Liver (tissue), 9 donors: ENCODE measurements around the gene PTH1R. TPM values are rescaled to one million over a fixed set of nuclear protein-coding genes. Genes with fewer than 3 reads are reported as not detected.

Experiments
- DNase-seq: peaks from one replicate; pipeline ENCODE4 v3.0.0-alpha.2; 2017; ENCODE audit warnings: low spot score
- H3K27ac ChIP-seq, 2 donors: one replicate each; pipeline ENCODE4 v1.7.0; 2013; ENCODE audit warnings: inconsistent platforms in 2 of 2, low read length in 2 of 2, control low read depth in 1 of 2, low read depth in 1 of 2, mild to moderate bottlenecking in 1 of 2
- H3K27me3 ChIP-seq, 4 donors: one replicate each; pipeline versions ENCODE4 v1.6.1 to v1.7.0; 2013; ENCODE audit warnings: low read length in 3 of 4, inconsistent platforms in 1 of 4, mild to moderate bottlenecking in 1 of 4, moderate library complexity in 1 of 4; ENCODE audit not compliant: control insufficient read depth in 4 of 4, insufficient read depth in 4 of 4
- H3K36me3 ChIP-seq, 4 donors: one replicate each; pipeline versions ENCODE4 v1.6.1 to v1.7.0; 2013; ENCODE audit warnings: low read length in 3 of 4, mild to moderate bottlenecking in 3 of 4, low read depth in 1 of 4, moderate library complexity in 1 of 4; ENCODE audit not compliant: control insufficient read depth in 4 of 4, insufficient read depth in 3 of 4
- H3K4me1 ChIP-seq, 4 donors: one replicate each; pipeline versions ENCODE4 v1.6.1 to v1.7.0; 2013; ENCODE audit warnings: low read length in 3 of 4, mild to moderate bottlenecking in 3 of 4, moderate library complexity in 1 of 4; ENCODE audit not compliant: control insufficient read depth in 4 of 4, insufficient read depth in 4 of 4
- H3K4me3 ChIP-seq, 3 donors: one replicate each; pipeline versions ENCODE4 v1.6.1 to v1.7.0; 2013; ENCODE audit warnings: low read length in 3 of 3, control low read depth in 1 of 3, low read depth in 1 of 3, mild to moderate bottlenecking in 1 of 3
- H3K9ac ChIP-seq, 2 donors: one replicate each; pipeline ENCODE4 v1.7.0; 2013; ENCODE audit warnings: low read length in 2 of 2, mild to moderate bottlenecking in 2 of 2, moderate library complexity in 2 of 2, control low read depth in 1 of 2, low read depth in 1 of 2
- H3K9me3 ChIP-seq, 4 donors: one replicate each; pipeline versions ENCODE4 v1.6.1 to v1.7.0; 2013; ENCODE audit warnings: low read length in 3 of 4; ENCODE audit not compliant: control insufficient read depth in 4 of 4
- ATF3 ChIP-seq: IDR thresholded peaks from 2 replicates; pipeline ENCODE4 v1.6.1; 2016; ENCODE audit warnings: antibody characterized with exemption
- CTCF ChIP-seq: fragments of 150-350 bp; IDR thresholded peaks from 2 replicates; pipeline ENCODE4 v1.5.1; 2017; ENCODE audit warnings: improper control_type of control experiment, low read depth, low read length; ENCODE audit not compliant: missing input control
- EGR1 ChIP-seq, 2 donors: IDR thresholded peaks; 2 replicates each; pipeline ENCODE4 v1.6.1; 2016 to 2018; ENCODE audit warnings: antibody characterized with exemption in 2 of 2, low read depth in 2 of 2
- FOXA1 ChIP-seq: IDR thresholded peaks from 2 replicates; pipeline ENCODE4 v1.6.1; 2016; ENCODE audit warnings: antibody characterized with exemption
- FOXA2 ChIP-seq: IDR thresholded peaks from 2 replicates; pipeline ENCODE4 v1.6.1; 2016; ENCODE audit warnings: antibody characterized with exemption
- GABPA ChIP-seq, 2 donors: IDR thresholded peaks in 1 of 2; conservative IDR thresholded peaks in 1 of 2; 2 replicates each; pipeline ENCODE4 v1.6.1; 2016; ENCODE audit warnings: antibody characterized with exemption in 2 of 2, mild to moderate bottlenecking in 1 of 2, moderate library complexity in 1 of 2
- HNF4A ChIP-seq, 2 donors: conservative IDR thresholded peaks; 2 replicates each; pipeline ENCODE4 v1.6.1; 2016; ENCODE audit warnings: antibody characterized with exemption in 2 of 2, mild to moderate bottlenecking in 2 of 2
- HNF4G ChIP-seq: IDR thresholded peaks from 2 replicates; pipeline ENCODE4 v1.6.1; 2016; ENCODE audit warnings: antibody characterized with exemption
- JUND ChIP-seq, 2 donors: IDR thresholded peaks; 2 replicates each; pipeline ENCODE4 v1.6.1; 2016; ENCODE audit warnings: antibody characterized with exemption in 2 of 2
- MAX ChIP-seq: IDR thresholded peaks from 2 replicates; pipeline ENCODE4 v1.6.1; 2016; ENCODE audit warnings: antibody characterized with exemption
- NR2F2 ChIP-seq: IDR thresholded peaks from 2 replicates; pipeline ENCODE4 v1.6.1; 2016; ENCODE audit warnings: antibody characterized with exemption
- RAD21 ChIP-seq, 2 donors: IDR thresholded peaks; 2 replicates each; pipeline ENCODE4 v1.6.1; 2016; ENCODE audit warnings: antibody characterized with exemption in 2 of 2, mild to moderate bottlenecking in 2 of 2
- REST ChIP-seq: IDR thresholded peaks from 2 replicates; pipeline ENCODE4 v1.6.1; 2016; ENCODE audit warnings: antibody characterized with exemption, mild to moderate bottlenecking
- RXRA ChIP-seq, 2 donors: IDR thresholded peaks; 2 replicates each; pipeline ENCODE4 v1.6.1; 2017 to 2018; ENCODE audit warnings: antibody characterized with exemption in 2 of 2, mild to moderate bottlenecking in 1 of 2
- SP1 ChIP-seq: IDR thresholded peaks from 2 replicates; pipeline ENCODE4 v1.6.1; 2018; ENCODE audit warnings: antibody characterized with exemption, mild to moderate bottlenecking
- TAF1 ChIP-seq: conservative IDR thresholded peaks from 2 replicates; pipeline ENCODE4 v1.6.1; 2016; ENCODE audit warnings: antibody characterized with exemption, mild to moderate bottlenecking
- YY1 ChIP-seq: IDR thresholded peaks from 2 replicates; pipeline ENCODE4 v1.6.1; 2016; ENCODE audit warnings: antibody characterized with exemption, mild to moderate bottlenecking
- ZBTB33 ChIP-seq: IDR thresholded peaks from 2 replicates; pipeline ENCODE4 v1.6.1; 2016; ENCODE audit warnings: antibody characterized with exemption
- WGBS: extraction: QIAGEN DNeasy Blood & Tissue Kit; methylation state at CpG from one replicate; pipeline ENCODE4 v1.1.7; 2013; 5-methylcytosine and 5-hydroxymethylcytosine counted together
- polyA plus RNA-seq, 2 donors: library from polyadenylated mRNA; stranded (reverse) in 1 of 2; unstranded in 1 of 2; fragments of 200-250 nt in 1 of 2; fragments of >200 nt in 1 of 2; fragmentation: Nextera tagmentation in 1 of 2; extraction: Ambion mirVana in 1 of 2; gene quantifications; one replicate each; pipeline versions ENCODE4 v1.2.1 to v1.2.3, GENCODE V29; 2013 to 2015
- total RNA-seq, 2 donors: library from RNA; depleted of rRNA; stranded (reverse); fragments of >200 nt; gene quantifications; one replicate each; pipeline ENCODE4 v1.2.3, GENCODE V29; 2014
- donor health status: healthy.
- donor health status: healthy.
- donor health status: healthy.
- donor health status: healthy.
- donor health status: healthy.

PTH1R gene
- total and polyA plus RNA-seq, 4 donors, result 7.2 to 28.4 (median 23.6) TPM

- TF ChIP-seq CTCF (no peak), JUND (IDR thresholded peaks at IDR 0.05) (no peak), RXRA (IDR thresholded peaks at IDR 0.05) (no peak), HNF4G (no peak), HNF4A (conservative IDR thresholded peaks at IDR 0.05) (no peak), RAD21 (IDR thresholded peaks at IDR 0.05) (no peak), FOXA1 (no peak), ATF3 (no peak), EGR1 (IDR thresholded peaks at IDR 0.05; ENCODE audit: low read depth in 2 of 2) (no peak)
Measured at GRCh38 chr3:46860810-46861604, 16.5 kb upstream of the PTH1R start (continued).

GRCh38 chr3:46861605-46862368 lies 15.7 kb upstream of the PTH1R start:
- DNase-seq, result no peak
- no peak overlapping the region for H3K27ac ChIP-seq
- H3K9me3 ChIP-seq, result no peaks in the 10 kb centered on the region
- no peak overlapping the region for H3K9ac ChIP-seq
- H3K36me3 ChIP-seq, result no peaks in the 10 kb centered on the region
- TF ChIP-seq JUND (IDR thresholded peaks at IDR 0.05), result no peak
- no peak for TF ChIP-seq ATF3
- TF ChIP-seq REST, result no peak
- TF ChIP-seq CTCF, result no peak
- no peak for TF ChIP-seq GABPA (IDR thresholded peaks at IDR 0.05 in 1 of 2, conservative IDR thresholded peaks at IDR 0.05 in 1 of 2)
- TF ChIP-seq TAF1, result no peak
- no peak for TF ChIP-seq ZBTB33
- TF ChIP-seq NR2F2, result no peak
- TF ChIP-seq EGR1 (IDR thresholded peaks at IDR 0.05; ENCODE audit: low read depth in 2 of 2), result no peak
- TF ChIP-seq FOXA1, result no peak
- TF ChIP-seq MAX, result no peak
- TF ChIP-seq RXRA (IDR thresholded peaks at IDR 0.05), result no peak
- TF ChIP-seq SP1, result no peak
- no peak for TF ChIP-seq HNF4G
- TF ChIP-seq RAD21 (IDR thresholded peaks at IDR 0.05), result no peak
- no peak for TF ChIP-seq FOXA2
- TF ChIP-seq HNF4A (conservative IDR thresholded peaks at IDR 0.05), result no peak
- no peak for TF ChIP-seq YY1
- peaks cover 0 to 4% (median 3%) of the 10 kb centered on the region in 4 donors for H3K4me1 ChIP-seq
- WGBS, result 75% methylated on average over 12 of the region's 12 CpGs
- no peak overlapping the region for H3K4me3 ChIP-seq
- no peaks in the 10 kb centered on the region for H3K27me3 ChIP-seq
